NCI-H748 treated with DMSO at 0.1 percent for 48 hours (cell line): Measurements from ENCODE around the gene DOK3.

Source experiments
- DNase-seq: peaks from one replicate; lab custom pipeline; 2025; lab: John Stamatoyannopoulos, UW

DOK3 gene

DNA sequence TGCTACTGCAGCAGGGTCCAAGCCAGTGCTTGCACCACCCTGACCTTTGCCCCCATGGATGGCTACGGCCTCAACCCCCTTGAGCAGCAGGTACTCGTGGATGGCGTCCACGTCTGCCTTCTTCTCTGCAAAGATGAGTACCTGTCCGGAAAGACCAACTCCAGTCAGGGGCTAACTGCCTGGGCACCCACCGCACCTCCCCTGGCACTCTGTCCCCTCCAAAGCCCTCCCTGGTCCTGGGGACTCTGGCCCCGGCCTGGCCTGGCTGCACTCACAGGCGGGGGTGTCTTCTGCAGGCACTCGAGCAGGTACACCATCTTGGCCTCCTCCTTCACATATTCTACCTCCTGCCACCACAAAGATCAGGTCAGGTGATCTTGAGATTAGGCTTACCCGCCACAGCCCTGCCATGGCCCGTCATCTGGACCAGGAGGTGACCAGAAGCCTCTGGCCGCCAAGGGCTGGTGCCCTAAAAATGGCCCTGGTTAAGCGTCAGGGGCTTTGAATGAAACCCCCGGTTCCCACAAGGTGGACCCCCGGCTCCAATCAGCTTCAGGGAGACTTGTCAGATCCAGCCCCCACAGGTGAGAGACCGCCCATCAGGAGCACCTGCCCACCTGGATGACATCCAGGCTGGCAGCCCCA is 3.2 kb upstream of the DOK3 start:
- DNase-seq: no peak

DNA sequence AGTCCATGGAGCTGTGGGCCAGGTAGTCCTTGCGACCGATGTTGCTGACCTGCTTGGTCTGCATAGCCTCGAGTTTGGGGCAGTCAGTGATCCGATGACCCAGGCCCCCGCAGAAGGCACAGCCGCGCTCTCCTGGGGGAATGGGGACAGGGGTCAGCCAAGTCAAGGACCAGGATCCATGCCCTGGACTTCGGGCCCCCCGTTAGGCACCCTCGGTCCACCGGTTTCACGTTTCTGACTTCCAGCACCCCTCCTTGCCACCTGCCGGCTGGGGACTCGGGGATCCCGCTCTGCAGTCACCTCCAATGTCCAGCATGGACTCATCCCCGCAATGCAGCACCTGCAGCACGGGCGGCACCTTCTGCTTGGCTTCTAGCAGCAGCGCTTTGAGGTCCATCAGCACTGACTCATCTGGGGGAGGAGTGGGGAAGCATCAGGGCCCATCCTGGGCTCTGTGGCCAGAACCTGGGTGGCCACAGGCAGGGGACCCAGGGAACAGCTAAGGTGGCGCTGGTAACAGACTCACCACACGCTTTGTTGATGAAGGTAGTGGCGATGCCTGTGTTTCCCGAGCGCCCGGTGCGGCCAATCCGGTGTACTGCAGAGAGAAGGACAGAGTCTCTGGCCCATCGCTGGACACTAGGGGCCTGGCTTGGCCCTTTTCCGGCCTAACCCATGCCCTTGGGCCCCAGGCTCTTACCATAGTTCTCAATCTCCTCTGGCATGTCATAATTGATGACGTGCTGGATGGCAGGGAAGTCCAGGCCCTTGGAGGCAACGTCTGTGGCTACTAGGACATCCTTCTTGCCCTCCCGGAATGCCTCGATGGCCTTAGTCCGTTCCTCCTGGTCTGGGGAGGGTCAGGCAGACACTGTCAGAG is 2.4 kb upstream of the DOK3 start:
- DNase-seq: no peak

DNA sequence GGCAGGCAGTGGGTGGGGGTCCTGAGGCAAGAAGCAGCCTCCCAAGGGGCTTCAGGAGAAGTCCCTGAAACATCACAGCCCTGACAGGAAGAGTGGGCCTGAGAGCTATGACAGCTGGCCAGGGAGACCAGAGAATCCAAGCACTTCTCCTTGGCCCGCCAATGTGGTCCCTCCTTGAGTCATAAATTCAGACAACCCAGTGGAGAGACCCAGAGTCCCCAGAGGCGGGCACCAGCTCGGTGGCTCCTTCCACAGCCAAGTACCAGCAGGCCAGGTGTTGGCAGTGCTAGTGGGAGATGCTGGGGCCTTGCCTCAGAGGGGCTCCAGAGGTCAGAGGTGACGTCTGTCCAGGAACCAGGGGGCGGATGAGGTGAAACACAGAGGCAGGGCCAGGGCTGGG is 1.6 kb upstream of the DOK3 start:
- no peak for DNase-seq

DNA sequence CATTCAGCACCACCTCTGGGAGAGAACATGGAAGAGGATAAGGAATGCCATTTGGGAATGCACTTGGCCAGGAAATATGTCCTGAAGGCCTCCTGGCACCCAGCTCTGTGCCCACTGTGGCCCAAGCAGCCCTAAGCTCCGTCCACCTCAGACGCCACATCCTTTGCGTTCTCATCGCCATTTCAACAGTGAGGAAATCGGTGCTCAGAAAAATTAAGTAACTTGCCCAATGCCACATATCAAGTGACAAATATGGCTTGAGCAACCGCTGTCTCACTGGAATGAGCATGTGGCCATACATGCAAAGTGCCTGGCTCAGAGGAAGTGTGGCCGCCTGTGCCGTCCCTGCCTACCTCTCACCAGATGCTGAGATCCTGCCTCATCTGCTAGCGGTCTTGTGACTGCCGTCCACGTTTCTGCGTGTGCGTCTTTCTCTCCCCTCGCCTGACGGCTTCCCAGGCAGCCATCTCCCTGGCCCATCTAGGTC is 984 bp upstream of the DOK3 start:
- no peak for DNase-seq

- no peak for DNase-seq
These were observed 453 bp upstream of the DOK3 start for GRCh38 chr5:177509991-177510566.

DNA sequence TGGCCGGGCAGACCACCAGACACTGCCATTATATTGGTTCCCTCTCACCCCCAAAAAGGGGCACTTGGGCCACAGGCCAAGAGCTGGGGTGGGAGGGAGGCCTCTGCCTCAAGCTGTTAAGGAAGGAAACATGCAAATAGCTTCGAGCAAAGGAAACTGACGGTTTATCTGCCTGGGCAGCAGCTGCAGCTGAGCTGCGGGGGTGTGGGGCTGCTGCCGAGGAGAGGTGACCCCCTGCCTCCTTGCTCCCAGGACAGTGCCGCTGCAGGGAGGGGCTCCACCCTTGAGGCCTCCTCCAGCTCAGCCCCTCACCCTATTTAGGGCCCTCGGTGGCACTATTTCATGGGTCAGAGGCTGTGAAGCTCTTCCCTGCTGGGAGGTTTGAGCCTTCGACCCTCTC is 789 bp downstream of the DOK3 start:
- no peak for DNase-seq

DNA sequence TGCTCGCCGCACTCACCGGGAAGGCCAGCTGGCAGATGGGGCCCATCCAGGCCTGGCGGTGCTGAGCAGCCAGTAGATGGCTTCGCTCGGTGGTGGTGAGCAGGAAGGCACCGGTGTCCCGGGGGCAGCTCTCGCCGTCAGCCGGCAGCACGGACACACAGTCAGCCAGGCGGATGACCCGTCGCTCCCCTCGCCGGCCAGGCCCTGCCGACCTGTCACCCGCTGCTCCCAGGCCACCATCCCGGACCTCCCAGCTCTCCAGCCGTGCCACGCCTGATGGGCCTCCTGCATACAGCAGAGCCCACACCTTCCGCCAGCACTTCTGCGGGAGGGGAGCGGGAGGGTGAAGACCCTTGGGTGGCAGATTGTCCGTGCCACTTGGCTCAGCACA is 1.4 kb downstream of the DOK3 start:
- DNase-seq: no peak

- DNase-seq: no peak
These were observed 1.9 kb downstream of the DOK3 start for GRCh38 chr5:177507596-177508220.

DNA sequence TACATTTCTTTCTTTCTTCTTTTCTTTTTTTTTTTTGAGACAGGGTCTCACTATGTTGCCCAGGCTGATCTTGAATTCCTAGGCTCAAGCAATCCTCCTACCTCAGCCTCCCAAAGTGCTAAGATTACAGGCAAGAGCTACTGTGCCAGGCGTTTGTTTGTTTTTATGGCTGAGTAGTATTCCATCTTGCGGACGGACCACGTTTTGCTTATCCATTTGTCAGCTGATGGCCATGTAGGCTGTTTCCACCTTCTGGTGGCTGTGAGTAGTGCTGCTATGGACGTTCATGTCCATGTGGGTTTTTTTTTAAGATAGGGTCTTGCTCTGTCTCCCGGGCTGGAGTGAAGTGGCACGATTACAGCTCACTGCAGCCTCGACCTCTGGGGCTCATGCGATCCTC is 2.5 kb downstream of the DOK3 start:
- DNase-seq: no peak

DNA sequence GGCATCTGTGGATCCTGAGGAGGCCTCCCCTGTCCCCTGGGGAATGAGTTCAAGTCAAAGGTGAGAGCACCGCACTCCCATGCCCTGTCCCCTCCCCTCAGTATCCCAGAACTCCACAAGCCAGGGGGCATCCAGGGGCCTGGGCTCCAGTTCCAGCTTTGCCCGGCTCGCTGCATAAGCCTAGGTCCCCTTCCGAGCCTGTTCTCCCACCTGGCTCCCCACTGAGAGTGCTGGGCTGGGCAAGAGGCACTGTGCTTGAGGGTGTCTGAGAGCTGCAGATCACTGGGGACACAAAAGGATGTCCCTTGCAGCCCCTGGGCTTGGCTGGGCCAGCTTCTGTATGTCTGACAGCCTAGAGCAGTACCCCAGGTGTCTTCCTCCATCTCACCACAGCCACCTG is 4.6 kb downstream of the DOK3 start:
- no peak for DNase-seq

DNA sequence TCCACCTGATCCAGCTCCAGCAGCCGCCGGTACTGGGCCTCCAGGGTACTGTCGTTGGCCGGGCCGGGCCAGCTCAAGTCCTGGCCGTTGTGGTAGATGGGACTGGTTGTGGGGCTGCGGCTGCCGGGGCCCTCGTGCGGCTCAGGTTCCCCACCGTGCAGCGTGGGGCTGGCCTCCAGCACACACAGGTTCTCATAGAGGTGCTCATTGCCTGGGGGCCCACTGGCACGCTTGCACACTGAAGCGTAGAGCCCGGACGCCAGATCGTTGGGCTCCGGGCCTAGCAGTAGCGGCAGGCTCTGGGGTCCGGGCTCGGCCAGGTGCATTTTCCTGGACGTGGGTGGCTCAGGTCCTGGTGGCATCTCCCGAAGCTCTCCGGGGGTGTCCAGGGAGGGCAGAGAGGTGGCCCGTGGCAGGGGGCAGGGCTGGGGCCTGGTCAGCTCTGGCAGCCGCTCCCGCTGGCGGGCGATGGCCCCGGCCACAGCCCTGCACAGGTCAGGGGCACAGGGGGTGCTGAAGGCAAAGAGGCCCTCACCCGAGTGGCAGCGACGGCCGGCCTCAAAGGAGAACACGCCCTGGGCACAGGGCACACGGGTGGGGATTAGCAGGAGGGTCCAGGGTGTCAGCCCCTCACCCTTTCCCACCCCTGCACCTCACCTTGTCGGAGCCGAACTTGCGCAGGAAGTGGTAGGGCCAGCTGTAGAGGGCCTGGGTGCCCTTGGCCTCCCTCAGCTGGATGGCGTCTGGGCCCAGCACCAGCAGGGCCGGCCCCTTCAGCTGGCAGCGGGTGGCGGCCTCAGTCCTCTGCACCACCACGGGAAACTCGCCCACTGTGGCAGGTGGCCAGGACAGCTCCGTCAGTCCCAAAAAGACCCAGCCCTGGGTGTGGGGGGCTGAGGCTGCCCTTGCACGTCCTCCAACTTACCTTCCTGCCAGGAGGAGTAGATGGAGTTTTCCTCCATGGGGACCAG is 5.3 kb downstream of the DOK3 start:
- DNase-seq: no peak

- DNase-seq: no peak
These were observed 6.1 kb downstream of the DOK3 start for GRCh38 chr5:177503351-177504085.

GRCh38 chr5:177502886-177503285 is 6.7 kb downstream of the DOK3 start:
- no peak for DNase-seq

GRCh38 chr5:177501874-177502678 is 7.5 kb downstream of the DOK3 start:
- DNase-seq: no peak

DNA sequence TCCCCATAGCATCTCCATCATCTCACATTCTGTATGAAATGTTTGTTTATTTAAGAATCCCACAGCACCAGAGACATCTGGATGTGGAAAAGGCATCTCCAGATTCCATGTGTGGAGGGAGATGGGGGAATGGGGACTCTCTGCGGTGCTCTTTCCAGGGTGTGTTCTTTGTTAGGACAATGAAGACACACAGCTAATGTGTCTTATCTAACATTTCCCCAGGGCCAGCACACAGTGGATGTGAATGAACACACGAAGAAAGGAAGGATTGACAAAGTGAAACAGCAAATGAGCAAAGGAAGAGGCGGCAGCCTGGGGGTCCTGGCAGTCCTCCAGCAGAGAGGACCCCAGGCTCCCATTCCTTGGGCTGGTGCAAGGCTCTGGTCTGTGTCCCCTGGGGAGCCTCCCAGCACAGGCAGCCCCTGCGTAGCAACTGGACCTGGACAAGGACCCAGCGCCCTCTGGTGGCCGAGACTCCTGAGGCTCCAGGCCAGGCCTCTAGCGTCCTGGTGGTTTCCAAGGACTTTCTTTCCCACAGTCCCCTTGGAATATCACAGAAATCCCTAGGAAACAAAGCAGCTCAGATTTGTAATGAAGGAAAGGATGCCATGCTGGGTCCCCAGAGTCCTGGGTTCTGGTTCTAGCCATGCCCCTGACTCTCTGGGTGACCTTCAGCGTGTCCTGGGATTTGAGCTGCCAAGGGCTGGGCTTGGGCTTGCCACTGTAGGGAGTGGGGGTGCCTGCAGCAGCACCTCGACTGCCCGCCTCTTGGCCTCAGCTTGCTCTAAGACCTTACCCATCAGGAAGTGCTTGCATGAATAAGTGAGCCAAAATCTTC is 8.7 kb downstream of the DOK3 start:
- peak; percentile 76 for DNase-seq

GRCh38 chr5:177499842-177500241 is 9.8 kb downstream of the DOK3 start:
- DNase-seq: no peak

DNA sequence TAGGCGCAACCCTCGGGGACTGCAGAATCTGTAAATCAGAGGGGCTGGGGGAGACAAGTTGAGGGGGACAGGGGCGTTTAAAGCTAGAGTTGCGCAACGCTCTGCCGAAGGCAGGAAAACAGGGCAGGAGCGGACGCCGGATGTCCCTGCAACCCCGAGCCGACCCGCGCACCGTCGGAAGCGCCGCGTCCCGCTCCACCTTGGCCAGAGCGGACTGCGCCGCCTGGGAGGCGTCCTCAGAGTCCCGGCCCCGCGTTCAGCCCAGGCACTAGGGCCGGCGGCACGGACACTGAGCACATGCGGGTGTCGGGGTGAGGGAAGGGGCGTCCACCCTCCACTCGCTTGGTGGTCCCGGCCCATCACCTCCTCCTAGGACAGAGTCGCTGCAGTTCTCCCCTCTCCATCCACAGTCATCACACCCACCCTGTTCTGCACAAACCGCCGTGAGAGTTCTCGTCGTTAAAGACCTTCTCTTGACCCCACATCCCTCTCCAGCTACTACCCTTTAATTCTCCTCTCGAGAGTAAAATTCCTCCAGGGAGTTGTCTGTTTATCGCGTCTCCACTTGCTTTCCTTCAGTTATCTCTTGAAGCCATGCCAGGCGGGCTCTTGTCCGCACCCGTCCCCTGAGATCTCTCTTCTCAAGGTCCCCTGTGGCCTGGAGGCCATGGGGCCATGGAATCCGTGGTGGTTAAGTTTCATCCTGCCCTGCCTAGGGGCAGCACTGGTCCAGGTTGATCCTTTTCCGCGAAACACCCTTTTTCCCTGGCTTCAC is 11.4 kb downstream of the DOK3 start:
- no peak for DNase-seq
